ENCODE results near the gene TMEM63C.
"Not testable (repeated sequence)": the region's sequence is repeated elsewhere in the genome, so short reads cannot be mapped to it uniquely, and the experiment has no call there.

Gene TMEM63C

GRCh38 chr14:77260631-77261030 is 79.0 kb downstream of the TMEM63C start:
- DNase-seq, result no peak

GRCh38 chr14:77264466-77265186 is 83.0 kb downstream of the TMEM63C start:
- no peak for DNase-seq

- no peak for DNase-seq
These were observed 83.6 kb downstream of the TMEM63C start for GRCh38 chr14:77265187-77265515.

- DNase-seq, result no peak
These were observed 84.2 kb downstream of the TMEM63C start for GRCh38 chr14:77265561-77266335.

- no peak for DNase-seq
These were observed 84.7 kb downstream of the TMEM63C start for GRCh38 chr14:77266336-77266735.

GRCh38 chr14:77267937-77268699 is 86.5 kb downstream of the TMEM63C start:
- DNase-seq, result no peak

- DNase-seq, result no peak
These were observed 87.5 kb downstream of the TMEM63C start for GRCh38 chr14:77268989-77269600.

- no peak for DNase-seq
These were observed 88.9 kb downstream of the TMEM63C start for GRCh38 chr14:77270361-77271112.

GRCh38 chr14:77271113-77271710 is 89.6 kb downstream of the TMEM63C start, which contains the start of gene NGB:
TSS of gene NGB (minus strand) at chr14:77271206. CDS start at chr14:77270937, 269 bp downstream.
- DNase-seq, result no peak

GRCh38 chr14:77272261-77272660 is 90.7 kb downstream of the TMEM63C start:
- no peak for DNase-seq

GRCh38 chr14:77273796-77274195 is 92.2 kb downstream of the TMEM63C start:
- no peak for DNase-seq

GRCh38 chr14:77275041-77275580 is 93.5 kb downstream of the TMEM63C start:
- no peak for DNase-seq

- no peak for DNase-seq
These were observed 94.0 kb downstream of the TMEM63C start for GRCh38 chr14:77275601-77276017.

GRCh38 chr14:77276295-77276935 is 94.8 kb downstream of the TMEM63C start:
- DNase-seq, result no peak

- DNase-seq, result no peak
These were observed 95.4 kb downstream of the TMEM63C start for GRCh38 chr14:77276959-77277358.

GRCh38 chr14:77278461-77279230 is 97.0 kb downstream of the TMEM63C start:
- DNase-seq, result no peak

GRCh38 chr14:77279719-77280118 is 98.1 kb downstream of the TMEM63C start:
- DNase-seq, result no peak

GRCh38 chr14:77280921-77281320 is 99.3 kb downstream of the TMEM63C start:
- DNase-seq, result not testable (repeated sequence)

GRCh38 chr14:77281852-77282410 is 100.3 kb downstream of the TMEM63C start:
- no peak for DNase-seq

- no peak for DNase-seq
These were observed 102.5 kb downstream of the TMEM63C start for GRCh38 chr14:77284066-77284465.

All from activated T-cell treated with anti-CD3 and anti-CD28 coated beads, Interleukin-2, amount 50 U/mL, for 1 hour (primary cell).